ENCODE results near the gene MYBBP1A.

GRCh38 chr17:4536742-4537411 lies 18.3 kb downstream of the MYBBP1A start:
- TF ChIP-seq POLR2AphosphoS5 (IDR thresholded peaks at IDR 0.05; ENCODE audit: low read depth, low read length) = peak; percentile 42; the same call in 1 of the 2 replicates
- no peak for TF ChIP-seq CTCF (IDR thresholded peaks at IDR 0.05; ENCODE audit: control extremely low read depth in 1 of 3, insufficient read depth in 1 of 3, low read depth in 1 of 3, low read length in 3 of 3)
- no peak for TF ChIP-seq NRF1 (IDR thresholded peaks at IDR 0.05; ENCODE audit: low read depth, low read length)
- no peak for TF ChIP-seq TAF1 (IDR thresholded peaks at IDR 0.05; ENCODE audit: low read depth, low read length)
- no peak for TF ChIP-seq YY1 (IDR thresholded peaks at IDR 0.05; ENCODE audit: low read depth, low read length)
